ENCODE data around the gene GRID2.

Gene GRID2

GRCh38 chr4:93320356-93320755, 1016.6 kb downstream of the GRID2 start:
- H3K4me3 ChIP-seq (ENCODE audit: low read depth, low read length) = no peak overlapping the region
- DNase-seq (ENCODE audit: low read depth) = no peak

GRCh38 chr4:93327346-93327745, 1023.6 kb downstream of the GRID2 start:
- no peak for TF ChIP-seq CTCF (IDR thresholded peaks at IDR 0.05; ENCODE audit: low read depth, low read length, missing control alignments)
- no peak for DNase-seq (ENCODE audit: low read depth)
- H3K4me3 ChIP-seq (ENCODE audit: low read depth, low read length) = no peak overlapping the region

More at GRCh38 chr4:93320356-93320755, 1016.6 kb downstream of the GRID2 start:
- TF ChIP-seq CTCF (IDR thresholded peaks at IDR 0.05; ENCODE audit: low read depth, low read length, missing control alignments) = no peak

- H3K4me3 ChIP-seq (ENCODE audit: low read depth, low read length) = no peak overlapping the region
- no peak for DNase-seq (ENCODE audit: low read depth)
- no peak for TF ChIP-seq CTCF (IDR thresholded peaks at IDR 0.05; ENCODE audit: low read depth, low read length, missing control alignments)
Measured at GRCh38 chr4:93334003-93334402, 1030.2 kb downstream of the GRID2 start.

GRCh38 chr4:93337196-93337595, 1033.4 kb downstream of the GRID2 start:
- H3K4me3 ChIP-seq (ENCODE audit: low read depth, low read length) = no peak overlapping the region
- no peak for TF ChIP-seq CTCF (IDR thresholded peaks at IDR 0.05; ENCODE audit: low read depth, low read length, missing control alignments)
- DNase-seq (ENCODE audit: low read depth) = no peak

- TF ChIP-seq CTCF (IDR thresholded peaks at IDR 0.05; ENCODE audit: low read depth, low read length, missing control alignments) = no peak
- DNase-seq (ENCODE audit: low read depth) = no peak
- no peak overlapping the region for H3K4me3 ChIP-seq (ENCODE audit: low read depth, low read length)
Measured at GRCh38 chr4:93342738-93343137, 1039.0 kb downstream of the GRID2 start.

GRCh38 chr4:93346840-93347239, 1043.1 kb downstream of the GRID2 start:
- no peak overlapping the region for H3K4me3 ChIP-seq (ENCODE audit: low read depth, low read length)
- DNase-seq (ENCODE audit: low read depth) = no peak
- TF ChIP-seq CTCF (IDR thresholded peaks at IDR 0.05; ENCODE audit: low read depth, low read length, missing control alignments) = no peak

- DNase-seq (ENCODE audit: low read depth) = no peak
Measured at GRCh38 chr4:93348896-93349295, 1045.1 kb downstream of the GRID2 start.

More at GRCh38 chr4:93348896-93349295, 1045.1 kb downstream of the GRID2 start:
- no peak overlapping the region for H3K4me3 ChIP-seq (ENCODE audit: low read depth, low read length)
- no peak for TF ChIP-seq CTCF (IDR thresholded peaks at IDR 0.05; ENCODE audit: low read depth, low read length, missing control alignments)

Data from GM12864 (cell line).